Measurements from ENCODE around the gene OCIAD2.

Gene OCIAD2

DNA sequence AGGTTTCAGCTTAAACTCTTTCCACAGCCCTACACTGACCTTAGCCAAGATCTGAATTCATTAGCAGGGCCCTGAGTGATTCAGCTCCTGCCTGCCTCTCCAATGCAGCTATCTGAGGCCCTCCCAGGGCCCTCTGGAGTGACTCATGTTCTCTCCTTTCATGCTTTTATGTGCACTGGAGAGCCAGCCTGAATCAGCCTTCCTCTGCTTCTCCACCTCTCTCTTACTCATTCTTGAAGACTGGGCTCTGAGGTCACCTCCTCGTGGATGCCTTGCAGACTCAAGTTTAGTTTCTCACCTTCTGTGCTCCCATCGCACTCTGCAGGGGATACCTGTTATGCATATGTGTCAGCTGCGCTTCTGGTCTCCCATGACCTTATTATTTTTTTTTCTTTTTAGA, 3.1 kb upstream of the OCIAD2 start:
- Histone ChIP-seq H3K14ac (ENCODE audit: low read length) (no peak overlapping the region), H4K8ac (ENCODE audit: low read depth, low read length) (no peak overlapping the region), H3K27ac (ENCODE audit: low read depth, low read length) (no peak overlapping the region), H3K79me2 (ENCODE audit: control insufficient read depth, insufficient read depth, low read length, poor library complexity) (peaks cover 6% of the 10 kb centered on the region), H2AFZ (ENCODE audit: insufficient read depth, low read length, poor library complexity) (no peak overlapping the region), H3K9me3 (ENCODE audit: insufficient read depth, low read depth, low read length) (no peaks in the 10 kb centered on the region), H3K18ac (ENCODE audit: low read length) (no peak overlapping the region), H3K9ac (ENCODE audit: low read length) (no peak overlapping the region), H3K36me3 (ENCODE audit: control insufficient read depth in 1 of 2, insufficient read depth in 2 of 2, low read length in 2 of 2) (no peaks in the 10 kb centered on the region), H3K4me3 (ENCODE audit: low read depth, low read length) (no peak overlapping the region), H4K91ac (ENCODE audit: low read depth, low read length) (no peak overlapping the region), H2BK5ac (ENCODE audit: low read depth, low read length, poor library complexity) (no peak overlapping the region), H2BK120ac (ENCODE audit: insufficient read depth, low read length, poor library complexity) (no peak overlapping the region), H3K4me1 (ENCODE audit: control insufficient read depth in 1 of 2, insufficient read depth in 2 of 2, low read length in 2 of 2) (peaks cover 13 to 19% of the 10 kb centered on the region in 2 experiments), H3K4me2 (ENCODE audit: low read length) (no peak overlapping the region), H3K23ac (ENCODE audit: low read length) (no peak overlapping the region), H4K12ac (ENCODE audit: low read depth, low read length) (no peak overlapping the region), H3K27me3 (ENCODE audit: insufficient read depth, low read length) (no peaks in the 10 kb centered on the region), H3K4ac (ENCODE audit: low read depth, low read length) (no peak overlapping the region), H2AK5ac (ENCODE audit: low read length) (no peak overlapping the region), H2BK12ac (ENCODE audit: low read length) (no peak overlapping the region), H3K79me1 (ENCODE audit: low read length) (peaks cover 11% of the 10 kb centered on the region)
- WGBS (ENCODE audit: extremely low coverage, insufficient coverage, insufficient read length), result no CpG with 5 or more reads among the region's 3 CpGs
- peak; percentile 93 to 95 for DNase-seq

DNA sequence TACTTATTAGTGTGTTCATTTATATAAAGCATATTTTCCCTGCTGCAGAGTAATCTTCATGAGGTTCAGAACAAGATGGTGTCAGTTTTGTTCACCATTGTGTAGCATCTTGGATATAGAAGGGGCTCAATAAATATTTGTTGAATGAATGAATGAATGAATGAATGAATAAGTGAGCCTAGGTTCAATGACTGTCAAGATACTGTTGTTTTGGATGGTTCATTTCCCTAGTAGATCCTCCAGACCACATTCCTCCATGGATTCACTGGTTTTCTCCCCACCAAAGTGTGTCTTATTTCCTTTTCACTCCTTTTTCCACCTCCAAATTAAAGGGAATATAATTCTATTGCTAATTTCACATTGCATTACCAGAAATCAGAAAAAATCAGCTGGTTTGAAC, 2.1 kb upstream of the OCIAD2 start:
- H3K36me3 ChIP-seq (ENCODE audit: control insufficient read depth in 1 of 2, insufficient read depth in 2 of 2, low read length in 2 of 2), result peaks cover 3 to 5% of the 10 kb centered on the region in 2 experiments
- peaks cover 13 to 19% of the 10 kb centered on the region in 2 experiments for H3K4me1 ChIP-seq (ENCODE audit: control insufficient read depth in 1 of 2, insufficient read depth in 2 of 2, low read length in 2 of 2)
- no peak overlapping the region for H3K4me3 ChIP-seq (ENCODE audit: low read depth, low read length)
- no peak overlapping the region for H3K14ac ChIP-seq (ENCODE audit: low read length)
- DNase-seq, result no peak
- no peak overlapping the region for H3K4ac ChIP-seq (ENCODE audit: low read depth, low read length)
- H2BK12ac ChIP-seq (ENCODE audit: low read length), result no peak overlapping the region
- no peak overlapping the region for H2AFZ ChIP-seq (ENCODE audit: insufficient read depth, low read length, poor library complexity)
- no peak overlapping the region for H4K8ac ChIP-seq (ENCODE audit: low read depth, low read length)
- no peak overlapping the region for H2BK120ac ChIP-seq (ENCODE audit: insufficient read depth, low read length, poor library complexity)
- no peaks in the 10 kb centered on the region for H3K27me3 ChIP-seq (ENCODE audit: insufficient read depth, low read length)
- peaks cover 6% of the 10 kb centered on the region for H3K79me2 ChIP-seq (ENCODE audit: control insufficient read depth, insufficient read depth, low read length, poor library complexity)
- H3K27ac ChIP-seq (ENCODE audit: low read depth, low read length), result no peak overlapping the region
- H2BK5ac ChIP-seq (ENCODE audit: low read depth, low read length, poor library complexity), result no peak overlapping the region
- peaks cover 11% of the 10 kb centered on the region for H3K79me1 ChIP-seq (ENCODE audit: low read length)
- no peak overlapping the region for H3K9ac ChIP-seq (ENCODE audit: low read length)
- no peak overlapping the region for H4K12ac ChIP-seq (ENCODE audit: low read depth, low read length)
- H3K18ac ChIP-seq (ENCODE audit: low read length), result no peak overlapping the region
- no peak overlapping the region for H3K23ac ChIP-seq (ENCODE audit: low read length)
- no peak overlapping the region for H2AK5ac ChIP-seq (ENCODE audit: low read length)
- no peaks in the 10 kb centered on the region for H3K9me3 ChIP-seq (ENCODE audit: insufficient read depth, low read depth, low read length)
- no peak overlapping the region for H4K91ac ChIP-seq (ENCODE audit: low read depth, low read length)
- no peak overlapping the region for H3K4me2 ChIP-seq (ENCODE audit: low read length)

DNA sequence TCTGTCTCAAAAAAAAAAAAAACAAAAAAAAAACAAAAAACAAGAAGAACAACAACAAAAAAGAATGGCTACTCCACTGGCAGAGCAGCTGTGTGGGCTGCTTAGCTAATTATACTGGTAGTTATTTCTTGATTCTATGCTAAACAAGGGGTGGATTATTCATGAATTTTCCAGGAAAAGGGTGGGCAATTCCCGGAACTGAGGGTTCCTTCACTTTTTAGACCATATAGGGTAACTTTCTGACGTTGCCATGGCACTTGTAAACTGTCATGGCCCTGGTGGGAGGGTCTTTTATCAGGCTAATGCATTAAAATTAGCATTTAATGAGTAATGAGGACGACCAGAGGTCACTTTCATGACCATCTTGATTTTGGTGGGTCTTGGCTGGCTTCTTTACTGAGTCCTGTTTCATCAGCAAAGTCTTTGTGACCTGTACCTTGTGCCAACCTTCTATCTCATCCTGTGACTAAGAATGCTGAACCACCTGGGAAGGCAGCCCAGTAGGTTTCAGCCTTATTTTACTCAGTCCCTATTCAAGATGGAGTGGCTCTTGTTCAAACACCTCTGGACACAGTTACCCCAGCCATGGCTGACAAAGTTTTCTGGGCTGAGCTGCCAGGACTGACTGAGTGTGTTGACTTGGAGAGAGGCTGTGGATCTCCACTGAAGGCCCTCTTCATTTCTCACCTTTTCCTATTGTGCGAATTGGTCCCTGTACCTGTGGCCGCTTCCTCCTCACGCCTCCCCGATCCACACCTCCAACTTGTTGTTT, 1.3 kb upstream of the OCIAD2 start:
- Histone ChIP-seq H3K27ac (ENCODE audit: low read depth, low read length) (no peak overlapping the region), H2AK5ac (ENCODE audit: low read length) (peak overlapping the region; percentile 44), H3K4me3 (ENCODE audit: low read depth, low read length) (no peak overlapping the region), H3K36me3 (ENCODE audit: control insufficient read depth in 1 of 2, insufficient read depth in 2 of 2, low read length in 2 of 2) (peaks cover 3 to 5% of the 10 kb centered on the region in 2 experiments), H3K14ac (ENCODE audit: low read length) (no peak overlapping the region), H2BK12ac (ENCODE audit: low read length) (peak overlapping the region; percentile 77), H3K79me1 (ENCODE audit: low read length) (peaks cover 11% of the 10 kb centered on the region), H3K79me2 (ENCODE audit: control insufficient read depth, insufficient read depth, low read length, poor library complexity) (peaks cover 6% of the 10 kb centered on the region), H2AFZ (ENCODE audit: insufficient read depth, low read length, poor library complexity) (no peak overlapping the region), H3K4me1 (ENCODE audit: control insufficient read depth in 1 of 2, insufficient read depth in 2 of 2, low read length in 2 of 2) (peaks cover 13 to 19% of the 10 kb centered on the region in 2 experiments), H3K23ac (ENCODE audit: low read length) (no peak overlapping the region), H4K8ac (ENCODE audit: low read depth, low read length) (no peak overlapping the region), H3K27me3 (ENCODE audit: insufficient read depth, low read length) (no peaks in the 10 kb centered on the region), H3K9ac (ENCODE audit: low read length) (no peak overlapping the region), H2BK120ac (ENCODE audit: insufficient read depth, low read length, poor library complexity) (no peak overlapping the region), H3K9me3 (ENCODE audit: insufficient read depth, low read depth, low read length) (no peaks in the 10 kb centered on the region), H4K91ac (ENCODE audit: low read depth, low read length) (no peak overlapping the region), H2BK5ac (ENCODE audit: low read depth, low read length, poor library complexity) (no peak overlapping the region), H3K4ac (ENCODE audit: low read depth, low read length) (no peak overlapping the region), H4K12ac (ENCODE audit: low read depth, low read length) (no peak overlapping the region), H3K4me2 (ENCODE audit: low read length) (no peak overlapping the region), H3K18ac (ENCODE audit: low read length) (no peak overlapping the region)
- peak; percentile 21 to 64 for DNase-seq
- WGBS (ENCODE audit: extremely low coverage, insufficient coverage, insufficient read length), result no CpG with 5 or more reads among the region's 7 CpGs

DNA sequence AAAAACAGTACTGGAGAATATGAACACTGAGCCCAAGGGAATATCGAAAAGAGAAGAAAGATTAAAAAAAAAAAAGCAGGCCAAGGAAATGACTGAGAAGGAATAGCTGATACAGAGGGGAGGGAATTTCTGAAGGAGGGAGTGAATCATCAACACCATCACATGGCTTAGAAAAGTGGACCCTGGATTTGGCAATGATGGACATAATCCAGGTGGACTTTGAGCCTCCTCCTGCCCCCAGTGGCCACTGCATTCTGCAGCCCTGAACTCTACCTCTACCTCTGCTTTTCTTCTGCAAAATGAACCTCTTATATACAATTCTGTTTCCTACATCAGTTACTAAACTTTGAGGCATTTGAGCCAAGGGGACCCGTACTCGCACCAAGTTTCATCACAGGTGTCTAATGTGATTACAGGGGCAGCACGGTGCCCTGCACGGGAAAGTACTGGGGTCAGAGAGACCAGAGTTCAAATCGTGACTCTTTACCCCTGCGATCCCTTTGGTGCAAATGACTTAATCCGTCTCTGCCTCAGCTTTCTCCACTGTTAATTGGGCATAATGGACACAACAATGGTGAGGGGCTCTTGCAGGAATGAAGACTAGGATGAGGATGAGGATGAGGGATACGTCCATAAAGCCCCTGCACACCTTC, 1.1 kb downstream of the OCIAD2 start:
- no peak overlapping the region for H3K27ac ChIP-seq (ENCODE audit: low read depth, low read length)
- peaks cover 11% of the 10 kb centered on the region for H3K79me1 ChIP-seq (ENCODE audit: low read length)
- no peak overlapping the region for H2BK5ac ChIP-seq (ENCODE audit: low read depth, low read length, poor library complexity)
- H3K36me3 ChIP-seq (ENCODE audit: control insufficient read depth in 1 of 2, insufficient read depth in 2 of 2, low read length in 2 of 2), result peaks cover 11 to 22% of the 10 kb centered on the region in 2 experiments
- H3K18ac ChIP-seq (ENCODE audit: low read length), result peak overlapping the region; percentile 23
- no peak overlapping the region for H3K9ac ChIP-seq (ENCODE audit: low read length)
- WGBS (ENCODE audit: extremely low coverage, insufficient coverage, insufficient read length), result no CpG with 5 or more reads among the region's 9 CpGs
- H3K23ac ChIP-seq (ENCODE audit: low read length), result no peak overlapping the region
- H4K91ac ChIP-seq (ENCODE audit: low read depth, low read length), result no peak overlapping the region
- H3K4ac ChIP-seq (ENCODE audit: low read depth, low read length), result peak overlapping the region; percentile 28
- no peaks in the 10 kb centered on the region for H3K9me3 ChIP-seq (ENCODE audit: insufficient read depth, low read depth, low read length)
- H3K14ac ChIP-seq (ENCODE audit: low read length), result no peak overlapping the region
- peak overlapping the region; percentile 77 for H4K8ac ChIP-seq (ENCODE audit: low read depth, low read length)
- H2AFZ ChIP-seq (ENCODE audit: insufficient read depth, low read length, poor library complexity), result peak overlapping the region; percentile 50
- no peaks in the 10 kb centered on the region for H3K27me3 ChIP-seq (ENCODE audit: insufficient read depth, low read length)
- no peak overlapping the region for H2AK5ac ChIP-seq (ENCODE audit: low read length)
- peak overlapping the region; percentile 49 for H4K12ac ChIP-seq (ENCODE audit: low read depth, low read length)
- H3K4me3 ChIP-seq (ENCODE audit: low read depth, low read length), result peak overlapping the region; percentile 83
- H3K4me1 ChIP-seq (ENCODE audit: control insufficient read depth in 1 of 2, insufficient read depth in 2 of 2, low read length in 2 of 2), result peaks cover 13 to 19% of the 10 kb centered on the region in 2 experiments
- peak overlapping the region; percentile 89 for H3K4me2 ChIP-seq (ENCODE audit: low read length)
- no peak overlapping the region for H2BK12ac ChIP-seq (ENCODE audit: low read length)
- peak overlapping the region; percentile 44 for H2BK120ac ChIP-seq (ENCODE audit: insufficient read depth, low read length, poor library complexity)
- DNase-seq, result peak in 1 of 2 donors; percentile 38
- H3K79me2 ChIP-seq (ENCODE audit: control insufficient read depth, insufficient read depth, low read length, poor library complexity), result peaks cover 6% of the 10 kb centered on the region

All from trophoblast cell (in vitro differentiated cells and primary cell).